ENCODE data around the gene ACOXL. TPM values are rescaled to one million over a fixed set of nuclear protein-coding genes. Genes with fewer than 3 reads are reported as not detected.

The ACOXL gene
- total and polyA plus RNA-seq, 2 donors = 0.38 to 0.41 TPM

DNA sequence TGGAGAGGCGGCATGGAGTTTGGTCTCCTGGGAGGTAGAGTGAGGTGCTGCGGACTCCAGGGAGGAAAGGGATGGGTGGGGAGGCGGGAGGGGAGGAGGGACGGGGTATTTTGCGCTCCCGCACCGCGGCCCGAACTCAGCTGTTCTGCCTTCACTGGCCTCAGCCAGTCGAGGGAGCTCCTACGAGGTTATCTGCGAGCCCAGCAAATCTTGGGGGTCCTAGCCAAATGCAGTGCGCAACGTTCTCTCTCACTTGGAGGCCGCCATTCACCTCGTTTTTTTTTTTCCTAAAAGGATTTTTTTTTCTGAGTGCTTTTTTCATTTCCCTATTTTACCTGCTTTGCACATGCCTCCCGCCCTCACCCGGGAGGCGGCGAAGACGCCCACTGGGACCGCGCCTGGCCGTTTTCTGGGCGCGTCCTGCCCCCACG lies 387.5 kb downstream of the ACOXL start:
- H3K4me3 ChIP-seq (ENCODE audit: low read length in 2 of 2) = peak overlapping the region; percentile 41 to 77
- peaks cover 11 to 12% of the 10 kb centered on the region in 2 donors for H3K36me3 ChIP-seq (ENCODE audit: control insufficient read depth in 2 of 2, insufficient read depth in 2 of 2, low read length in 1 of 2)
- peak overlapping the region; percentile 7 to 83 for H3K27ac ChIP-seq (ENCODE audit: low read depth in 1 of 2, low read length in 1 of 2)
- 2% methylated on average over 27 of the region's 27 CpGs for WGBS
- H3K9me3 ChIP-seq (ENCODE audit: control insufficient read depth in 2 of 2, insufficient read depth in 1 of 2, low read length in 1 of 2) = peaks cover 0 to 16% of the 10 kb centered on the region in 2 donors
- H3K27me3 ChIP-seq (ENCODE audit: control insufficient read depth in 2 of 2, insufficient read depth in 1 of 2, low read length in 1 of 2) = peaks cover 46 to 73% of the 10 kb centered on the region in 2 donors
- peak in 3 of 9 donors; percentile 23 to 60 (median 29) for DNase-seq (ENCODE audit: low read depth in 6 of 9, low spot score in 9 of 9)
- H3K4me1 ChIP-seq (ENCODE audit: control insufficient read depth in 2 of 2, insufficient read depth in 2 of 2, low read length in 2 of 2) = peaks cover 19 to 52% of the 10 kb centered on the region in 2 donors

DNA sequence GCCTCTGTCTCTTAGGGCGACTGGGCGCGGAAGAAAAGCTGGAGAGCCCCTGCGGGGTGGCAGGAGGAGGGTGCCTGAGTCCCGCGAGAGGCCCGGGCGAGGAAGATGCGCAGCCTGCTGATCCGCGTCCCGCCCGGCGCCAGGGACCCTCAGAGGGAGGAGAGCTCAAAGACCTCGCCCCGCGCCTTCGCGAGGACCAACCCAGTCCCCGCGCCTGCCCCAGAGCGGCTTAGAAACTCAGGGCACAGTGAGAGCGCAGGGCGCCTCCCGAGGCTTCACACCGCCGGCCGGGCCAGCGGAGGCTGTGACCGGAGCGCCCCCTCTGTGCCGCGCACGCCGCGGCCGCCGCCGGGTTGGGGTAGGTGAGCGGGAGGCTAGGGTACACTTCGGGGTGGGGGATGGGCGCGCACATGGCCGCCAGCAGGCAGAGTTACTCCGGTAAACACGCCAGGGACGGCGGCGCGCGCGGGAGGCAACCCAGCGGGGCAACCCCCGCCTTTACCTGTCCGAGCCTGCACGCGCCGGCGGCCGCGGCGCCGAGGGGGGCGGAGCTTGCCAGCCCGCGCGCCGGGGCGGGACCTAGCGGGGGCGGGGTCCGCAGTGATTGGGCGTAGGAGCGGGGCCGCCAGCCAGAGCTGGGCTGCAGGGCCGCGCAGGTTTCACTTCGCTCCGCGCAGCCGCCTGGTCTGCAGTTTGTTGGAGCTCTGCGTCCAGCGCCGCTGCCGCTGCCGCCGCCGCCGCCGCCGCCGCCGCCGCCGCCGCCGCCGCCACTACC lies 388.1 kb downstream of the ACOXL start, which contains the start of gene BCL2L11:
BCL2L11 (plus strand) TSS at position 662 of the 775 bp plus-strand sequence. CDS start 2,832 bp downstream, outside the sequence.
- H3K27me3 ChIP-seq (ENCODE audit: control insufficient read depth in 2 of 2, insufficient read depth in 1 of 2, low read length in 1 of 2) = peaks cover 45 to 71% of the 10 kb centered on the region in 2 donors
- peak in 7 of 9 donors; percentile 76 to 93 (median 82) for DNase-seq (ENCODE audit: low read depth in 6 of 9, low spot score in 9 of 9)
- under 1% methylated on average over 98 of the region's 98 CpGs for WGBS
- peak within 1 kb of the TSS; percentile 77 to 95 for H3K4me3 ChIP-seq (ENCODE audit: low read length in 2 of 2)
- peaks cover 20 to 52% of the 10 kb centered on the region in 2 donors for H3K4me1 ChIP-seq (ENCODE audit: control insufficient read depth in 2 of 2, insufficient read depth in 2 of 2, low read length in 2 of 2)
- H3K27ac ChIP-seq (ENCODE audit: low read depth in 1 of 2, low read length in 1 of 2) = peak within 1 kb of the TSS; percentile 80 to 96
- H3K9me3 ChIP-seq (ENCODE audit: control insufficient read depth in 2 of 2, insufficient read depth in 1 of 2, low read length in 1 of 2) = peaks cover 0 to 16% of the 10 kb centered on the region in 2 donors
- H3K36me3 ChIP-seq (ENCODE audit: control insufficient read depth in 2 of 2, insufficient read depth in 2 of 2, low read length in 1 of 2) = peaks cover 17 to 18% of the 10 kb centered on the region in 2 donors

DNA sequence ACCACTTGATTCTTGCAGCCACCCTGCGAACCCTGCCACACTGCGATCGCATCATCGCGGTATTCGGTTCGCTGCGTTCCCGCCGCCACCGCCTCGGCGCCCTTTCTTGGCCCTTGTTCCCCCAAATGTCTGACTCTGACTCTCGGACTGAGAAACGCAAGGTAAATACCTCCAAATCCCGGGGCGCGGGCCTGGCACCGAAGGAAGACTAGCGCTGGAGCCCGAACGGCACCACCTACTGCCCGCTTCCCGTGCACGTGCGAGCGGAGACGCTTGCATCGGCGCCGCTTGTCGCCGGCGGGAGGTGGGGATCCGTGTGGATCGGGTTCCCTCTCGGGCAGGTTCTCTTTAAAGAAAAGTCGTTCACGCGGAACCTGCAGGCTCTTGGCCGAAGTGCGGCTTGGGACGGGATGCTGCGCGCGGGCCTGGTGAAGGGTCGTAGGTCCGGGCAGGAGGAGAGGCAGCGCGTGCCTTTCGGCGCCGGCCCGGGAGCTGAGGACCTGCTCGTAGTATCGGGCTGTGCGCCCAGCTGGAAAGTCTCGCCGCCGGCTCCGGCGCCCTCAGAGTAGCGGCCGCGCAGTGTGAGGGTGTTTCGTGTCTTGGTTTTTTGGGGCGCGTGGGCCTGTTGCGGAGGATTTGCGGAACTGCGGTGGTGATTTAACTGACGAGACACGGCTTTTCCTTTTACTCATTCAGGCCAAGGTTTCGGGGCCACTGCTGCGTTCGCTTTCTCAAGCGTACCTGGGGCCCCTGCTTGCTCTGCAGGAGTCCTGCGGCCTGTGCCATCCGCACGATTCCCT lies 388.9 kb downstream of the ACOXL start:
- Histone ChIP-seq H3K4me1 (ENCODE audit: control insufficient read depth in 2 of 2, insufficient read depth in 2 of 2, low read length in 2 of 2) (peaks cover 23 to 52% of the 10 kb centered on the region in 2 donors), H3K4me3 (ENCODE audit: low read length in 2 of 2) (peak overlapping the region; percentile 77 to 95), H3K9me3 (ENCODE audit: control insufficient read depth in 2 of 2, insufficient read depth in 1 of 2, low read length in 1 of 2) (peaks cover 0 to 16% of the 10 kb centered on the region in 2 donors), H3K36me3 (ENCODE audit: control insufficient read depth in 2 of 2, insufficient read depth in 2 of 2, low read length in 1 of 2) (peaks cover 21 to 25% of the 10 kb centered on the region in 2 donors), H3K27me3 (ENCODE audit: control insufficient read depth in 2 of 2, insufficient read depth in 1 of 2, low read length in 1 of 2) (peaks cover 40 to 65% of the 10 kb centered on the region in 2 donors), H3K27ac (ENCODE audit: low read depth in 1 of 2, low read length in 1 of 2) (peak overlapping the region; percentile 80 to 96)
- peak in 7 of 9 donors; percentile 40 to 78 (median 48) for DNase-seq (ENCODE audit: low read depth in 6 of 9, low spot score in 9 of 9)
- under 1% methylated on average over 80 of the region's 80 CpGs for WGBS

DNA sequence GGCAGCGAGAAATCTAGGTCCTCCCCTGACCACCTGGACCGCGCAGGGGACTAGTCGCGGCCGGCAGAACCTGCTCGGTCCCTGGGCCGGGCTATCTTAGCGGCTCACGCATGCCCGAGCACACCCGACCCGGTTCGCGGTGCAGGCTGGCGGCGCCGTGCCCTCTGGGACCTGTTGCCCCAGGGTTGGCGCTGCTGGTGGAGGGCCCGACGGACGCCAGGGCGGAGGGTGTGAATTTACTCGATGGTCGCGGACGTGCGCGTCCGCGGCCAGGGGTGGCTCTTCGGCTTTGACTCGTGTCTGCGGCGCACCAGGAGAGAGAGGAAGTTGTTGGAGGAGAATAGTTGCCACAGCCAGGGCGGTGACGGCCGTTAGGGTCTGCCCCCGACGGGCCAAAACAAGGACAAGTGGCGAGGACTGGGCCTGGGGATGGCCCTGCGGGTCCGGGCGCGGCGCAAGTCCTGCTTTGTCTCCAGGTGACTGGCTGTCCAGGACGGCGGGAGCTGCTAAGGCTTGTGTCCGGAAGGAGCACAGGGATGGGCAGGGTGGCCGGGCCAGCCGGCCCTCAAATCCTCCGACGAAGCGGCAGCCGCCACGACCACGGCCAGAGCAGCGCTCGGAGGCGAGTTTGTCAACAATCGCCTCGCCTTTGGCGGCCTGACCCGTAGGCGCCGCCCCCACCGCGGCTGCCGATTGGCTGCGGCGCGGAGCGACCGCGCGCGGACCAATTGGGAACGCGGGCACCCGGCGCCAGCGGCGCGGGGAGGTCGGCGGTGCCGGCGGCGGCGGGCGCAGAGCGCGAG lies 389.7 kb downstream of the ACOXL start:
- DNase-seq (ENCODE audit: low read depth in 6 of 9, low spot score in 9 of 9) = peak in 7 of 9 donors; percentile 53 to 91 (median 78)
- Histone ChIP-seq H3K27me3 (ENCODE audit: control insufficient read depth in 2 of 2, insufficient read depth in 1 of 2, low read length in 1 of 2) (peaks cover 35 to 57% of the 10 kb centered on the region in 2 donors), H3K4me1 (ENCODE audit: control insufficient read depth in 2 of 2, insufficient read depth in 2 of 2, low read length in 2 of 2) (peaks cover 23 to 49% of the 10 kb centered on the region in 2 donors), H3K4me3 (ENCODE audit: low read length in 2 of 2) (peak overlapping the region; percentile 77 to 95), H3K27ac (ENCODE audit: low read depth in 1 of 2, low read length in 1 of 2) (peak overlapping the region; percentile 38 to 88), H3K36me3 (ENCODE audit: control insufficient read depth in 2 of 2, insufficient read depth in 2 of 2, low read length in 1 of 2) (peaks cover 21 to 32% of the 10 kb centered on the region in 2 donors), H3K9me3 (ENCODE audit: control insufficient read depth in 2 of 2, insufficient read depth in 1 of 2, low read length in 1 of 2) (peaks cover 0 to 13% of the 10 kb centered on the region in 2 donors)
- WGBS = under 1% methylated on average over 93 of the region's 93 CpGs

DNA sequence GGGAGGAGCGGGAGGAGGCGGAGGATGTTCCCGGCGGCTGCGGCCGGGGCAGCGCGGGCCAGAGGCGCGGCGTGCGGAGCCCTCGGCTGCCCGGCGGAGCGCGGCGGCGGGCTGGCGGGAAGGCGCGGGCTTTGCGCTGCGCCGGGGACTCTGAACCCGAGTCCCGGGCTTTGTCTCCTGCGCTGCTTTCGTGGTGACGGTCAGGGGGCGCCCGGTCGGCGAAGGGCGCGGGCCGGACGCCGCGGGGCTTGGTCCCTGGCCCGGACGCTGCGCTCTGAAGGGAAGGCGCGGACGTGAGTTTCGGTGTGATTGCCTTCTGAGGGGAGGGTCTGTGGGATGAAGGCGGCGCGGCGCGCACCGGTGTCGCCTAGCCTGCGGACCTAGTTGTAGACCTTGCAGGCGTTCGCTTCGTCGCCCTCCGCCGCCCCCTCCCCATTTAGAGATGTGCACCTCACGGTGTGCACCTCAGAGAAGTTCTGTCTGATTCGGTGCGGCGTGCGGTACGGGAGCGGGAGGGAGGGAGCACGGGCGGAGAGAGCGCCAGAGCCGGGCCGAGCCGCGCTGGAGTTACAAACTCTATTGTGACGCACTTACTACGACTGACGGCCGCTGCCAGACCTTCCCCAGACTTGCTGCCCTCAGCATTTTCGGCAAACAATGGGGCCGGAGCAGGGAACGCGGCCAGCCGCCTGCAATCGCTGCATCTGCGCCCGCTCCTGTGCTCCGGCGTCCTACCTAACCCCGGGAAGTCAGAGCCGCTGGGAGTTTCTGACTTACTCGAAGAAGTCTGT lies 390.5 kb downstream of the ACOXL start:
- Histone ChIP-seq H3K36me3 (ENCODE audit: control insufficient read depth in 2 of 2, insufficient read depth in 2 of 2, low read length in 1 of 2) (peaks cover 24 to 38% of the 10 kb centered on the region in 2 donors), H3K4me1 (ENCODE audit: control insufficient read depth in 2 of 2, insufficient read depth in 2 of 2, low read length in 2 of 2) (peaks cover 16 to 41% of the 10 kb centered on the region in 2 donors), H3K27me3 (ENCODE audit: control insufficient read depth in 2 of 2, insufficient read depth in 1 of 2, low read length in 1 of 2) (peaks cover 28 to 49% of the 10 kb centered on the region in 2 donors), H3K4me3 (ENCODE audit: low read length in 2 of 2) (peak overlapping the region; percentile 69 to 77), H3K27ac (ENCODE audit: low read depth in 1 of 2, low read length in 1 of 2) (peak overlapping the region; percentile 4 to 88), H3K9me3 (ENCODE audit: control insufficient read depth in 2 of 2, insufficient read depth in 1 of 2, low read length in 1 of 2) (peaks cover 0 to 9% of the 10 kb centered on the region in 2 donors)
- WGBS = 1% methylated on average over 92 of the region's 92 CpGs
- peak in 5 of 9 donors; percentile 15 to 53 (median 33) for DNase-seq (ENCODE audit: low read depth in 6 of 9, low spot score in 9 of 9)

DNA sequence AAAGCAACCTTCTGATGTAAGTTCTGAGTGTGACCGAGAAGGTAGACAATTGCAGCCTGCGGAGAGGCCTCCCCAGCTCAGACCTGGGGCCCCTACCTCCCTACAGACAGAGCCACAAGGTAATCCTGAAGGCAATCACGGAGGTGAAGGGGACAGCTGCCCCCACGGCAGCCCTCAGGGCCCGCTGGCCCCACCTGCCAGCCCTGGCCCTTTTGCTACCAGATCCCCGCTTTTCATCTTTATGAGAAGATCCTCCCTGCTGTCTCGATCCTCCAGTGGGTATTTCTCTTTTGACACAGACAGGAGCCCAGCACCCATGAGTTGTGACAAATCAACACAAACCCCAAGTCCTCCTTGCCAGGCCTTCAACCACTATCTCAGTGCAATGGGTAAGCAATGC lies 391.4 kb downstream of the ACOXL start:
- H3K27me3 ChIP-seq (ENCODE audit: control insufficient read depth in 2 of 2, insufficient read depth in 1 of 2, low read length in 1 of 2) = peaks cover 20 to 40% of the 10 kb centered on the region in 2 donors
- no peak for DNase-seq (ENCODE audit: low read depth in 6 of 9, low spot score in 9 of 9)
- H3K27ac ChIP-seq (ENCODE audit: low read depth in 1 of 2, low read length in 1 of 2) = no peak overlapping the region
- peak overlapping the region in 1 of 2 donors; percentile 77 for H3K4me3 ChIP-seq (ENCODE audit: low read length in 2 of 2)
- H3K36me3 ChIP-seq (ENCODE audit: control insufficient read depth in 2 of 2, insufficient read depth in 2 of 2, low read length in 1 of 2) = peaks cover 25 to 46% of the 10 kb centered on the region in 2 donors
- 98% methylated on average over 7 of the region's 7 CpGs for WGBS
- peaks cover 0 to 4% of the 10 kb centered on the region in 2 donors for H3K9me3 ChIP-seq (ENCODE audit: control insufficient read depth in 2 of 2, insufficient read depth in 1 of 2, low read length in 1 of 2)
- peaks cover 8 to 32% of the 10 kb centered on the region in 2 donors for H3K4me1 ChIP-seq (ENCODE audit: control insufficient read depth in 2 of 2, insufficient read depth in 2 of 2, low read length in 2 of 2)

DNA sequence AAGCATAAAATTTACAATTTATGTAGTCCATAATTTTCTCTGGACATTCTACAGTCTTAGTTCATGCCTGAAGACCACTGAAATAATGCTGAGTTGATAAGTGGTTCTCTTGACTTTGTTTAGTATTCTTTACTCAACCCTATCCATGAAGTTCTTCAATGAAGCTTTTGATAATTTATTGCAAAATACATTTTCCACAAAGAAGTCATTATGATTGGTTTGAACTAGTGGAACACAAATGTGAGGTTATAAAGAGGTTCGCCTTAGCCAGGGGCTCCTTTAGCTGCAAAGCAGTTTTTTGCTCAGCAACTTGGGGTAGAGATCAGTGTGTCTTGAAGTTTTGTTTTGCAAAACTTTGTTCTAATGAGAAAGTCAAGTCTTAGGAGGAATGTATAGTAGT lies 394.2 kb downstream of the ACOXL start:
- no peak overlapping the region for H3K27ac ChIP-seq (ENCODE audit: low read depth in 1 of 2, low read length in 1 of 2)
- peaks cover 3 to 15% of the 10 kb centered on the region in 2 donors for H3K4me1 ChIP-seq (ENCODE audit: control insufficient read depth in 2 of 2, insufficient read depth in 2 of 2, low read length in 2 of 2)
- peaks cover 0 to 2% of the 10 kb centered on the region in 2 donors for H3K9me3 ChIP-seq (ENCODE audit: control insufficient read depth in 2 of 2, insufficient read depth in 1 of 2, low read length in 1 of 2)
- no peak for DNase-seq (ENCODE audit: low read depth in 6 of 9, low spot score in 9 of 9)
- H3K27me3 ChIP-seq (ENCODE audit: control insufficient read depth in 2 of 2, insufficient read depth in 1 of 2, low read length in 1 of 2) = peaks cover 3 to 15% of the 10 kb centered on the region in 2 donors
- H3K36me3 ChIP-seq (ENCODE audit: control insufficient read depth in 2 of 2, insufficient read depth in 2 of 2, low read length in 1 of 2) = peaks cover 28 to 63% of the 10 kb centered on the region in 2 donors
- WGBS = 94% methylated on average over 1 of the region's 1 CpG
- H3K4me3 ChIP-seq (ENCODE audit: low read length in 2 of 2) = no peak overlapping the region

DNA sequence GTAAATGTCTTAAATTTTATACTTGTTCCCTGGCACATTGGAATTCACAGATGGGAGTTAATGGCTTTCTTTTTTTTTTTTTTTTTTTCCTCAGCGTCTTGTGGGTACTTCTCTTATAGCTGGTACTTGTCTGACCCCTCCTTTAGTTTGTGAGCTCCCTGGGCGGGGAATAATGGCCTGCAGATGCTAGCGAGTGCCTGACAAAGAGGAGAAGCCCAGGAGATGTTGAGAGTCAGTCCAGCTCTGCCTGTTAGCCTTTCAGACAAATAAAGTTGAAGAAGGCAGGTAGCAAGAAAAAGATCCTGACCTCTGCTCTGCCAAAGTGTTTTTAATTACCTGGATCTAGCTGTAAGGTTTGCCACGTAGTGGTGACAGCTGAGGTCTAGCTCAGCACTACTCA lies 395.0 kb downstream of the ACOXL start:
- Histone ChIP-seq H3K27ac (ENCODE audit: low read depth in 1 of 2, low read length in 1 of 2) (no peak overlapping the region), H3K27me3 (ENCODE audit: control insufficient read depth in 2 of 2, insufficient read depth in 1 of 2, low read length in 1 of 2) (peaks cover 3 to 10% of the 10 kb centered on the region in 2 donors), H3K9me3 (ENCODE audit: control insufficient read depth in 2 of 2, insufficient read depth in 1 of 2, low read length in 1 of 2) (no peaks in the 10 kb centered on the region), H3K4me1 (ENCODE audit: control insufficient read depth in 2 of 2, insufficient read depth in 2 of 2, low read length in 2 of 2) (peaks cover 3 to 11% of the 10 kb centered on the region in 2 donors), H3K4me3 (ENCODE audit: low read length in 2 of 2) (no peak overlapping the region), H3K36me3 (ENCODE audit: control insufficient read depth in 2 of 2, insufficient read depth in 2 of 2, low read length in 1 of 2) (peaks cover 28 to 70% of the 10 kb centered on the region in 2 donors)
- WGBS = 98% methylated on average over 4 of the region's 4 CpGs
- DNase-seq (ENCODE audit: low read depth in 6 of 9, low spot score in 9 of 9) = no peak
